SU-DHL-6 (cell line): ENCODE data around the gene KATNIP.

ENCODE experiments used
- CTCF ChIP-seq: fragments of 200-600 bp; sonication (generic); IDR thresholded peaks from one replicate; pipeline ENCODE4 v1.5.1; 2017; ENCODE audit warnings: antibody characterized with exemption, mild to moderate bottlenecking, low read length, moderate library complexity; ENCODE audit not compliant: insufficient read depth, poor library complexity, severe bottlenecking
- EZH2phosphoT487 ChIP-seq: fragments of 200-600 bp; sonication (generic), shearing (Covaris generic); conservative IDR thresholded peaks from 2 replicates; pipeline ENCODE4 v1.6.1; 2018; ENCODE audit warnings: mild to moderate bottlenecking, antibody characterized with exemption, low read length, moderate library complexity, mixed read lengths

DNA sequence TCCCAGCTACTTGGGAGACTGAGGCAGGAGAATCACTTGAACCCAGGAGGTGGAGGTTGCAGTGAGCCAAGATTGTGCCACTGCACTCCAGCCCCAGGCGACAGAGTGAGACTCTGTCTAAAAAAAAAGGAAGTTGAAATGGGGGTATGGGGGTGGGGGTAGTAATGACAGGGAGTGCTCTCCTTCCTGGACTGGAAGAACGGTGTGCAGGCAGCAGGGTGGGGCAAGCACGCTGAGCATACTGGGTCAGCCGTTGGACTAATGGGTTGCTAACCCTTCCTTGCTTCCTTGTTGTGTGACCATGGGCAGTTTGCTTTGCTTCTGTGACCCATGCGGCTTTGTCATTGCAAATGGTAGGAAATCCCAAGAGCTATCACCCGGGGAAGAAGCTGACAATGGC lies 16.5 kb downstream of the KATNIP start:
- TF ChIP-seq CTCF (no peak), EZH2phosphoT487 (no peak)
